ENCODE results near the gene WAC. TPM values are rescaled to one million over a fixed set of nuclear protein-coding genes. Genes with fewer than 3 reads are reported as not detected.
"Not testable (repeated sequence)": the region's sequence is repeated elsewhere in the genome, so short reads cannot be mapped to it uniquely, and the experiment has no call there.

Gene WAC
- total RNA-seq, 1 donor from 2014 or later = 92.2 TPM

DNA sequence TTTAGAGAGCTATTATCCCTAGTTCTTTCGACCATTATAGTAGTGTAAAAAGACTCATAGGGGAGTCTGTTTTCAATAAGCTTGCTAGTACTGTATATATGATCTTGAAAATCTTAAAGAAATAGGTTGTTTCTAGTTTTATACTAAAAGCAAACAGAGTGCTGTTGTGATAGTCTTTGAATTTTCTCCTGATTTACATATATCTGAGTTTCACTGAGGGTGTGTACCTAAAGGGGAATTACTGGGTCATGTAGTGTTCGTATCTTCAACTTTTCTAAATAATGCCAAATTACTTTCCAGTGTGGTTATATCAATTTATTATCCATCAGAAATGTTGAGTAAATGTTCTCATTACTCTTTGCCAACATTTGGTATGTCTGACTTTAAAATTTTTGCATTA, 73.7 kb downstream of the WAC start:
- no peak for DNase-seq (ENCODE audit: low read depth)

DNA sequence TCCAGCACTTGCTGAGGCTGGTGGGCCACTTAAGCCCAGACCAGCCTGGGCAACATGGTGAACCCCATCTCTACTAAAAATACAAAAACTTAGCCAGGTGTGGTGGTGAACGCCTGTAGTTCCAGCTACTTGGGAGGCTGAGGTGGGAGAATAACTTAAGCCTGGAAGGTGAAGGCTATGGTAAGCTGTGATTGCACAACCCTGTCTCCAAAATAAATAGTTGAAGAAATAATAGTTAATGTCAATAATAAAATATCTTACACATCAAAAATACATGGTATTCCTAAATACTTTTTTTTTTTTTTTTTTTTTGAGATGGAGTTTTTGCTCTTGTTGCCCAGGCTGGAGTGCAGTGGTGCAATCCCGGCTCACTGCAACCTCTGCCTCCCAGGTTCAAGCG, 76.7 kb downstream of the WAC start:
- not testable (repeated sequence) for DNase-seq (ENCODE audit: low read depth)

DNA sequence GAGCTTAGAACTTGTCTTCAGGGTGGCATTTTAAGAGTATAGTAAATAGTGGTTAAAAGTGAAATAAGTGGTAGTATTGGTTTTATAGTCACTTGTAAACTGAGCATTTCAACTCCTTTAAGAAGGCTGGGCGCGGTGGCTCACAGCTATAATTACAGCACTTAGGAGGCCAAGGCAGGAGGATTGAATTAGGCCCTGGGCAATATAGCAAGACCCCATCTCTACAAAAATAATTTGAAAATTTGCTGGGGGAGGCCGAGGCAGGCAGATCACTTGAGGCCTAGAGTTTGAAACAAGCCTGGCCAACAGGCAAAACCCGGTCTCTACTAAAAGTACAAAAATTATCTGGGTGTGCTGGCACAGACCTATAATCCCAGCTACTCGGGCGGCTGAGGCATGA, 80.0 kb downstream of the WAC start:
- no peak for DNase-seq (ENCODE audit: low read depth)

DNA sequence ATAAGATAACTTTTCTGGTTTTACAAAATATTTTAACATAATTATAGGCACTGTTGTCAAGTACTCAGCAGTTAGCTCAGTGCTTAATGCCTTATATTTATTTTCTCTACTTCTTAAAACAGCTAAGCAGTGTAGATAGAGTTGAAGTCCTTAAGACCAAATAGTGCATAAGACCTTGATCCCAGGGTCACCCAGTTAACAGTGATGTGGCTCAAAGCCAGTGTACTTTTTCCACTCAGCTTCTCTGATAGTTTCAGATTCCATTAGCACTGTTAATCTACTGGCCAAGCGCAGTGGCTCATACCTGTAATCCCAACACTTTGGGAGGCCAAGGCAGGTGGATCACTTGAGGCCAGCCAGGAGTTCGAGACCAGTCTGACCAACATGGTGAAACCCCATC, 83.6 kb downstream of the WAC start:
- no peak for DNase-seq (ENCODE audit: low read depth)

DNA sequence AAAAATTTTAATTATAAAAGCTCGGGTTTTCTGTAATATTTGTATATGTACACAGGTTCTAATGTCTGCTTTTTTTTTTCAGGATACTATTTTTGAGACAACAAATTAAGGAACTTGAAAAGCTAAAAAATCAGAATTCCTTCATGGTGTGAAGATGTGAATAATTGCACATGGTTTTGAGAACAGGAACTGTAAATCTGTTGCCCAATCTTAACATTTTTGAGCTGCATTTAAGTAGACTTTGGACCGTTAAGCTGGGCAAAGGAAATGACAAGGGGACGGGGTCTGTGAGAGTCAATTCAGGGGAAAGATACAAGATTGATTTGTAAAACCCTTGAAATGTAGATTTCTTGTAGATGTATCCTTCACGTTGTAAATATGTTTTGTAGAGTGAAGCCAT, 86.5 kb downstream of the WAC start:
- no peak for DNase-seq (ENCODE audit: low read depth)

DNA sequence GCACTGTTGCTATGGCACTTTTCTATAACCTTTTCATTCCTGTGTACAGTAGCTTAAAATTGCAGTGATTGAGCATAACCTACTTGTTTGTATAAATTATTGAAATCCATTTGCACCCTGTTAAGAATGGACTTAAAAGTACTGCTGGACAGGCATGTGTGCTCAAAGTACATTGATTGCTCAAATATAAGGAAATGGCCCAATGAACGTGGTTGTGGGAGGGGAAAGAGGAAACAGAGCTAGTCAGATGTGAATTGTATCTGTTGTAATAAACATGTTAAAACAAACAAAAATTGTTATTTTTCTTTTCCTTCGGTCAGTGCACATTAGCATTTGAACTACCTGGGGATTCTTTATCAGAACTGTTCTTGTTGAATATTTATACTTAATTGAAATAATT, 87.3 kb downstream of the WAC start:
- DNase-seq (ENCODE audit: low read depth) = no peak

DNA sequence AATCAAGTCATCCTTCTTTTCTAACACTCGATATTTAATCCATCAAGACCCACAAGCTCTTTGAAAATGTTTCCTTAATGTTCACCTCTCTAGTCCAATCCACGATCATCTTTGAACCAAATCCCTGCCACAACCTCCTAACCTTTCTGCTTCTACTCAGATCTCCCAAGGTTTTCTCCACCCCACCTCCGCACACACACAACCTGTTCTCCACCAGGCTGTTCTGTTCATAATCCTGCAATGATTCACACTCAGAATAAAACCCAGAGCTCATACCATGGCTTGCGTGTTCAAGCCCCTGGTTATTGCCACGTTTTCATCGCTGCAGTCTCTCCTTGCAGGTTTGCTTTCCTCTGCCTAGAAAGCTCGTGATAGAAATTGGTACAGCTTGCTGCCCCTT, 90.6 kb downstream of the WAC start:
- no peak for DNase-seq (ENCODE audit: low read depth)

DNA sequence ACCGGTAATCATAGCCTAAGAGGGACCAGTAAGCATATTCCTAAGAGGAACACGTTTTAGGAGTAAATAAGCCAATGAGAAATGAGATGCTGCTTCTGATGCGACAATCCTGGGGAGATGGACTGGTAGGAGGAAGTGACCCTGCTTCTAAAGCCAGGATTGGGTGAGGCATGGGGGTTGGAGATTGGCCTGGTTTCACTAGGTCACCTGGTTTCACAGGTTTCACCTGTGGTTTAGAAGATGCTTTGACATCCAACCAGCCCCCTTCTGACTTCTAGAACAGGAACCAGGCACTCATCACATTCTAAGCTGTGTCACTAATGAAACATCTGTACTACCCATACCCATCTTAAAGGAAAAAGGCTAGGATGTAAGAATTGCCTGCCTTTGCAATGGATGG, 91.4 kb downstream of the WAC start:
- DNase-seq (ENCODE audit: low read depth) = no peak

DNA sequence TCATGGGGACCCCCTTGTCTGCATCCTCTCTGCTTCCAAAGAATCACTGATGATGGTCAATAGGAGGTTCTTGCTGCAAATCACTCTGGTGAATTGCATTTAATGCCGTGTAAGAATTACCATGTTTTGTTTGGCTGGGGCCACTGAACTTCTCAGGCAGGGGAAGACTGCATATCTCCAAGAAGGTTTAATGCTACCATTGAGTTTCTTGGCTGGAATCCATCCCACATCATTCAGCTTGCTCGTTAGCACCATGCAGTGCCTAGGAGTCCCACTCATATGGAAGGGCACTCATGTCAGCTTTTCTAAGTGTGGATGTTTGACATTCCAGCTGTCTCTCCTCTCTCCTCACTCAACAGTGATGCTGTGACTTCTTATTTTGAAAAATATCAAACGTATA, 94.2 kb downstream of the WAC start:
- DNase-seq (ENCODE audit: low read depth) = no peak

DNA sequence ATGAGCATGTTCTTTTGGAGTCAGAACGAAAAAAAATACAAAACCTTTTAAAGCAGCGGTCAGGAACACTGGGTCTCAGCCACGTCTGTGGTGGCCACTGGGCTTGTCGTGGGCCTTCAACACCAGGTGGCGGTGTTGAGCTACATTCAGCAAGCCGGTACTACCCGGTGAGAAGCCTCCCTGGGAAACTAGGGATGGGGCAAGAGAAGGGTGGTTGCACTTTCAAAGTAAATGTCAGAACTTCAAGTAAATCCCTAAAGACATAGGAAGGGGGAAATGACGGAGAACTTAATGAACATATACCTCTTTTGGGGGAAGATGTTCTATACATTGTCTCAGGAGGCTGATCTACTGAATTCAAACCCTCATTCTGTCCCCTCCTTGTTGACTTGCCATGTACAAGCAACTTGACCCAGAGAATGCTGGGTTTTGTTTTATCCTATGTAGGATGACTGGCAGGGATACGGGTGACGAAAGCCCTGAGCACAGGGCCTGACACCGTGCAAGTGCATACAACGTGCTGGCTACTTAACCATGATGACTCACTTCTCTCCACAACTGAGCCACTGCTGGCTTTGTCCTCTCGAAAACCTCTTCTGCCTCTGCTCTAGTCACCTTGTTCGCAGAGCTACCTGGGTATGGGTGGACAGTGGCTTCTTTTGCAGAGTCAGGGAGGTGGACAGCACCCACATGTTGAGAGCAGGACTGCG, 95.4 kb downstream of the WAC start:
- peak; percentile 67 for DNase-seq (ENCODE audit: low read depth)

DNA sequence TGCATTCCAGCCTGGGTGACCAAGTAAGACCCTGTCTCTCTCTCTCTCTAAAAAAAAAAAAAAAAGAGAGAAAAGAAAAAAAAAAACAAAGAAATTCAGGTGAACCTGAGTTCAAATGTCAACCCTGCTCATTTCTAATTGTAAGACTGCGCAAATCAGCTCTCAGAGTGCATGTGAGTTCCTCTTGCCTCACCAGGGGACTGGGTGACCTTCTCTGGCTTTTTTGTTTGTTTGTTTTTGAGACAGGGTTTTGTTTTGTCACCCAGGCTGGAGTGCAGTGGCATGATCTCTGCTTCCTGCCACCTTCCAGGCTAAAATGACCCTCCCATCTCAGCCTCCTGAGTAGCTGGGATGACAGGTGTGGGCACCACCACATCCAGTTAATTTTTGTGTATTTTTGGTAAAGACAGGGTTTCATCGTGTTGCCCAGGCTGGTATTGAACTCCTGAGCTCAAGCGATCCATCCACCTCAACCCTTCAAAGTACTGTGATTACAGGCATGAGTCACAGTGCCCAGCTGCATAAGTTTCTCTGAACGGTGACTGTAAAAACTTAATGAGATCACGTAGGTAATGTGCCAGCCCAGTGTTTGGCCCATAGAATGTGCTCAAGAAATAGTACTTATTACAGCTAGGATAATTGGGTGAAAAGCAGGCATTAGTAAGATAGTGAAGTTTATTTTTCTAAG, 99.1 kb downstream of the WAC start:
- peak; percentile 84 for DNase-seq (ENCODE audit: low read depth)

DNA sequence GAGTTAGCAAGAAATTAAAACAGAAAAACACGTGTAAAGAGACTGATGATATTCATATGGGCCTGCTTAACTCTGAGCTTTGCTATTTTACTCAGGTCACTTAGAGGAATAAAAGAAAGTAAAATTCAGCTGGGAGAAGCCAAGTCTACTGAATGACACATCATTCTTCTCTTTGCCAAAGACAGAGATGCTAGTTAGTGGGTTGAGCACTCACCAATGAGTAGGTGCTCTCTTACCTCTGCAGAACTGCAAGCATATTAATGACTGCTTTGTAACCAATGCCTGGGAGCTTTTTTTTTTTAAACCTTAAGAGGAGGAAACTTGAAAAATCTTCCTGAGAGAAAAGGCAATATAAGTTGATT, 99.6 kb downstream of the WAC start:
- peak; percentile 58 for DNase-seq (ENCODE audit: low read depth)

DNA sequence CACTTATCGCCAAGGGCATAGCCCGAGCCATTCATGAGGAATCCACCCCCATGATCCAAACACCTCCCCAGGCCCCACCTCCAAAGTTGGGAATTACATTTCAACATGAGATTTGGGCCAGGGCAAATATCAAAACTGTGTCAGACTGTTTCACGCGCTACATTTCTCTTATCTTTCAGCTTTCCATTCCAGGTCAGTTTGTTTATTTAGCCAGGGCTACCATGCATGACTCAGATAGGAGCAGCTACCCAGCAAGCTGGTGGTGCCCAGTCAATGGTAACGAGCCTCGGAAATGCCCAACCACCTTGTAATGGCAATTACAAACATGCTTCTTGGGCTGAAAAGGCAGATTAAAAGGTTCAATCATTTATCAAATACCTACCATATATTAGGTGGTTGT, 100.8 kb downstream of the WAC start:
- DNase-seq (ENCODE audit: low read depth) = peak; percentile 86

DNA sequence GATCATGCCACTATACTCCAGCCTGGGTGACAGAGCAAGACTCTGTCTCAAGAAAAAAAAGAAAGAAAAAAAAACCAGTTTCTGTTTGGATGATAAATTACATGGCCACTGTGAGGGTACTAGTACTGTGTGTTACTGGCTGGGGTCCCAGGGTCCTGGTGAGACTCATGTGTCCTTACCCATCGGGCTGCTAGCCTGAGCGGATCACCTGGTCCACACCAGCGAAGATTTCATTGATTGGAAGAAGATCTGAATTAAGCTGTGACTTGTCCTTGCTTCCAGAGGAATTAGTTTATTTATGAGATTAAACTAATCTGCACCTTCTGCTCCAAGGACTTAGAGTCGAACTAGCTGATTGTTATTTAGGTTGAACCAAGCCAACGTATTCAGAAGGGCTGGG, 104.4 kb downstream of the WAC start:
- no peak for DNase-seq (ENCODE audit: low read depth)

DNA sequence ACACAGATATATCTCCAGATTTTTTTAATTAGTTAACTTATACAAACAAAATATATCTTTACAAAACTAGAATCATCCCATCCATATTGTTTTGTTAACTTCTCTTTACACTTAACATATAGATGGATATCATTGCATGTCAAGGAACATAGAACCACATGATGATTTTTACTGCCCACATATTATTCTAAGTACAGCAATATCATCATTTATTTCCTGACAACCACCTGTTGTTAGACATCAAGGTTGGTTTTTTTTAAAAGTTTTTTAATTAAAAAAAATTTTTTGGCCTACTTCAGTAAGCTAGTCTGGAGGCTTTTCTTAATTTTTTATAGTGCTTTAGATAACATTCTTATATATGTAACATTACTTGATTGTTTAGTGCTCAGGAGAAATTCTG, 105.5 kb downstream of the WAC start:
- DNase-seq (ENCODE audit: low read depth) = no peak

DNA sequence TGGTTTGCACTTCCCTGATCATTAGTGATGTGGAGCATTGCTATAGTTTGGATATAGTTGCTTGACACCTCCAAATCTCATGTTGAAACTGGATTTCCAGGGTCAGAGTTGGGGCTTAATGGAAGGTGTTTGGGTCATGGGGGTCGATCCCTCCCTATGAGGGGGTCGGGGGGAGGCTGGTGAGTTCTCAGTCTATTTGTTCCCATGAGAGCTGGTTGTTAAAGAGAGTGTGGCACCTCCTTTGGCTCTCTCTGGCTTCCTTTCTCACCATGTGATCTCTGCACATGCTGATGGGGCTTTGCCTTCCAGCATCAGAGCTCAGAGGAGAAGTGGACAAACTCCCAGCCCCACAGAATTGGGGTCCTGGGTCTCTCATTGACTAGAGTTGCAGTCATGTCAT, 107.6 kb downstream of the WAC start:
- no peak for DNase-seq (ENCODE audit: low read depth)

DNA sequence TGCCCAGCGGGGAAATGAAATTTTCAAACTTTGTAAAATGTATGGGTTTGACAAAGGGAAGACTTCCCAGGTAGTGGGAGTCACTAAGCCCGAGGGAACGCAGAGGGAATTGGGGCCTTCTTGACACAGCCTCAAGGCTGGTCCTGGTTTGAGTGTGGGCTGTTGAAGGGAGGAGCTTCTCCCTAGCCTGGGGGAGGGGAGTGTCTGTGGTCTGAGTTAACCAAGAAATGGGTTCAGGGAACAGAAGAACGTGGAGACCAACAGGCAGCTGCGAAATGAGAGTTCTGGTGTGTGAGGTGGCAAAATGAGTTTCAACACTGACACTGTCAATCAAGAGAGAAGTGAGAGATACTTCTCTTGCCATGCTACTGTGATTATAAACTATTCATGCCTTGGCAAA, 111.7 kb downstream of the WAC start:
- no peak for DNase-seq (ENCODE audit: low read depth)

DNA sequence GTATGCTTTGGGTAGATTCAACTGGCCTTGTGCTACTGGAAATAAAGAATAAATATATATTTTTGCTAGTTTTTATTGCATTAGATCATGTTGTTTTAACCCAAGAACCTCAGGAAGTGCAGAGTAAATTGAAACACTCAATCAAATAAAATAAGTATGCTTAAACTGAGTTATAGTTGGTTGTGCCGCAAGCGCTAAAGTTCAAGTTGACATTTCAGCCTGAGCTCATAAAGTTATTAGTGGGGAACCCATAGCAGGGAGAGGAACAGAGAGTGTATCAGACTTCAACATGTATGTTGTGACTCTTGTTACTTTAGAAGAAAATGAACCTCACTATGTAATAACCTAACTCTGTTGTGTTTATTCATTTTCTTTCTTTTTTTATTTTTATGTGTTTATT, 119.2 kb downstream of the WAC start:
- DNase-seq (ENCODE audit: low read depth) = no peak

DNA sequence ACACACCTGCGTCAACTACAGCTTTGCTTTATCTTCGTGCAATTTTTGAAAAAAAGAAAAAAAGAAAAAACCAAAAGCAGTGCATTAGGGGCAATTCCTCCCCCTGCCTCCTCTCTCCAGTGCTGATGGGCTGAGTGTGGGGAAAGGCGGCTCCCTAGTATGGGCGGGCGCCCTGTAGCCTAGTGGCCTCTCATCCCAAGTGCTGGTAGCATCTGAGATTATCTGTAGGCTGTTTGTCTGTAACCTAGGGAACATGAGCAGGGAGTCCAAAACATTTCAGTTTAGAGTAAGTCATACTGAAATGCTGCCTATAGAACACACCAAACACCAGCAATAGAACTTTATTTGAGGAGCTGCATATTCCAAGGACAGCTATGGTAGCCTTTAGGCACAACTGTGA, 119.8 kb downstream of the WAC start:
- no peak for DNase-seq (ENCODE audit: low read depth)

DNA sequence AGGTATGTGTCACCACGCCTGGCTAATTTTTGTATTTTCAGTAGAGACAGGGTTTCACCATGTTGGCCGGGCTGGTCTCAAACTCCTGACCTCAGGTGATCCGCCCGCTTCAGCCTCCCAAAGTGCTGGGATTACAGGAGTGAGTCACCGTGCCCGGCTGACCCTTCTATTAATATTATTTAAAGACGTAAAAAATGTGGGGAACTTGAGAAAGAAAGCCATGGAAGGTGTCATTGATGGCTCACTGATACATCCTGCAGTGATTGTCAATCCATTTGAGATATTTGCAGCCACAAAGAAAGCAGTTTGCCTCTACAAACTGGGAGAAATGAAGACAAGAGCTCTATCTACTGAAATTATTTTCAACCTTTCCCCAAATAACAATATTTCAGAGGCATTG, 125.9 kb downstream of the WAC start:
- DNase-seq (ENCODE audit: low read depth) = not testable (repeated sequence)

DNA sequence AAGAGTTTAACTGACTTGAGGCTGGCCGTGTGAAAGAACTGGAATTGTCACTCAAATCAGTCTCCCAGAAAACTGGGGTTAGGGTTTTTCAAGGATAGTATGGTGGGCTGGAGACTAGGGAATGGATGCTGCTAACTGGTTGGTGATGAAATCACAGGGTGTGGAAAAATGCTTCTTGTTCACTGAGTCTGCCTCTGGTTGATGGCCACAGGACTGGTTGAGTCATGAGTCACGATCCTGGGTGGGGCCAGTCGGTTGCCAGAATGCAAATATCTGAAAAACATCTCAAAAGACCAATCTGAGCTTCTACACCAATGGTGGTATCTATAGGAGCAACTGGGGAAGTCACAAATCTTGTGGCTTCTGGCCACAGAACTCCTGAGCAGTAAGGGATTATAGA, 128.1 kb downstream of the WAC start:
- peak; percentile 84 for DNase-seq (ENCODE audit: low read depth)

DNA sequence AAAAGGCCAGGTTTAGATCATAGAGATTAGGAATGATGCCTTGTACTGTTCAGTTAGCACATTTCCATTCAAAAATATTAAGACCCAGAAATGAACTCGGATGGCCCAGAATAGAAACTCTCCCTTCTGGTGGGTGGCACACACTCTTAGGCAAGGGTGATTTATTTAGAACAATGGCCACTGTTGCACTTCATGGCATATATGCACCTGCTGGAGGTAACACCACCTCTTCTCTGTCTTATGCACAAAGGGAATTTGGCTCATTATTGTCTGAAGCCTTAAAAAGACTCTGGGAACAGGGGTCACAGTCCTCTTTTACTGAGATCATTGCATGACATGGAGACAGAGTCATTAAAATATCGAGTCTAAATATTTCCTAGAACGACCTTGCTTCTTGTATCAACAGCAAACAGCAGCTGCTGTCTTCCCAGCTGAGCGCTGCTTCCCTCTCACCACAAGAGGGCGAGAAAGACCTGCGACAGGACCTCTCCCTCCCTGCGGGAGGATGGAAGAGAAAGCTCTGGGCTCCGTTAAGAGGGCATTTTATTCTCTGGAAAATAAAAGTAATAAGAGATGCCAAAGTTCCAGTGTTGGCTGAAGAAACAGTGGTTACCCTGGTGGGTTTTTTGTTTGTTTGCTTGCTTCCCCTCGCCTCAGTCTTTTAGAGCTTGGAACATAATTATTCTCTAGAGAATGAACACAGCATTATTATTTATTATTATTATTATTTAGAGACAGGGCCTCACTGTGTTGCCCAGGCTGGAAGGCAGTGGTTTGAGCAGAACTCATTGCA, 130.9 kb downstream of the WAC start:
- DNase-seq (ENCODE audit: low read depth) = peak; percentile 73

DNA sequence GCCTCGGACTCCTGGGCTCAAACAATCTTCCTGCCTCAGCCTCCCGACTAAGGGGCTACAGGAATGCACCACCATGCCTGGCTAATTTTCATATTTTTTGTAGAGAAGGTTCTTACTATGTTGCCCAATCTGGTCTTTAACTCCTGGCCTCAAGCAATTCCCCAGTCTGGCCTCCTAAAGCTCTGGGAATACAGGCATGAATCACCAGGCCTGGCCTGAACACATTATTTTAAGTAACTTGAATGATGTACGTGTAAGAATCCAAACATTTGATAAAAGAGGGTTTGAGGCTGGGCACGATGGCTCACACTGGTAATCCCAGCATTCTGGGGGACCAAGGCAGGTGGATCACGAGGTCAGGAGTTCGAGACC, 131.4 kb downstream of the WAC start:
- DNase-seq (ENCODE audit: low read depth) = no peak

Measured in renal cortical epithelial cell (primary cell).